ENCODE results near the gene SLX9.

The SLX9 gene

DNA sequence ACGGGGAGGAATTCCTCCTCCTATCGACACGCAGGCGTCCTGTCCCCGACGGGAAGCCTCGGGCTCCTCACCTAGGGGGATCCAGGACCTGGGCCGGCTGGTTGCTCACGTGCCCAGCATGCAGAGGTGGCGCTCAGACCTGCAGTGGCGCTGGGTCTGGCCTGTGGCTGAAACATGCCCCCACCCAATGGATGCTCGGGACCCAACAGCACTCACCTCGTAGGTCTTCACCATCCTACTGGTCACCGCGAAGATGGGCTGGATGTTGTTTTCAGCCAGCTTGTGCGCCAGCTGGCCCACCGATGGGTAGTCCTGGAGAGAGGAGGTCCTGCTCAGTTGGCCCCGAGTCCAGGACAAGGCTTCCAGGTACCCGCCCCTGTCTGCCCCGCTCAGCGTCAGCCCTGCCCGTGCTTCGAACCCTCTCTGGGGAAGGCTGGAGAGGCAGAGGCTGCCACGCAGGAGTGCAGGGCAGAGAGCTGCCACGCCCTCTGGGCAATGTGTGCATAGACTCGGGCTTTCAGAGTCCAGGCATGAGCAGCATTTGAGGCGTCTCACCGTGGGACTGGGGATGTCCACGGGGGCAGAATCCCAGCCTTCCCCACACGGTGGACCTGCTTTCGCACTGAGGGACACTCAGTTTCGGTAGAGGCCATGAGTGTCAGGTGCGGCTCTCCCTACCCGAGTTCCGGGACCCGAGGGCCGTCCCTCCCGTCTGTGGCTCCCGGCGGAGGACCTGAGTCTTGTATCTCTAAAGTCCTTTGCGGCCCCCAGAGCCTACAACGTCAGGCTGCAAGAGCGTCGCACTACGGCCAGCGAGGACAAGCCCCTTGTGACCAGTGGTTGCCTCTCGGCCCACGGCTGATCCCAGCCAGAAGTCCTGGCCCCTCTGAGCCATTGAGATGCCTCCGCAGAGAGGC, 40.7 kb upstream of the SLX9 start:
- no peak overlapping the region for H3K9ac ChIP-seq (ENCODE audit: low read depth, low read length)
- no peaks in the 10 kb centered on the region for H3K4me1 ChIP-seq (ENCODE audit: insufficient read depth, low read length)
- H3K9me3 ChIP-seq (ENCODE audit: control insufficient read depth, insufficient read depth, low read length), result no peaks in the 10 kb centered on the region
- no peaks in the 10 kb centered on the region for H3K36me3 ChIP-seq (ENCODE audit: insufficient read depth, low read length)

GRCh38 chr21:44899768-44900558, 39.9 kb upstream of the SLX9 start:
- Histone ChIP-seq H3K9me3 (ENCODE audit: control insufficient read depth, insufficient read depth, low read length) (no peaks in the 10 kb centered on the region), H3K36me3 (ENCODE audit: insufficient read depth, low read length) (no peaks in the 10 kb centered on the region), H3K9ac (ENCODE audit: low read depth, low read length) (no peak overlapping the region), H3K4me1 (ENCODE audit: insufficient read depth, low read length) (no peaks in the 10 kb centered on the region)

GRCh38 chr21:44900559-44901251, 39.1 kb upstream of the SLX9 start:
- Histone ChIP-seq H3K4me1 (ENCODE audit: insufficient read depth, low read length) (no peaks in the 10 kb centered on the region), H3K9me3 (ENCODE audit: control insufficient read depth, insufficient read depth, low read length) (no peaks in the 10 kb centered on the region), H3K9ac (ENCODE audit: low read depth, low read length) (no peak overlapping the region), H3K36me3 (ENCODE audit: insufficient read depth, low read length) (no peaks in the 10 kb centered on the region)

GRCh38 chr21:44901391-44902074, 38.3 kb upstream of the SLX9 start:
- Histone ChIP-seq H3K4me1 (ENCODE audit: insufficient read depth, low read length) (no peaks in the 10 kb centered on the region), H3K36me3 (ENCODE audit: insufficient read depth, low read length) (no peaks in the 10 kb centered on the region), H3K9ac (ENCODE audit: low read depth, low read length) (no peak overlapping the region), H3K9me3 (ENCODE audit: control insufficient read depth, insufficient read depth, low read length) (no peaks in the 10 kb centered on the region)

GRCh38 chr21:44902268-44903049, 37.4 kb upstream of the SLX9 start:
- H3K36me3 ChIP-seq (ENCODE audit: insufficient read depth, low read length), result no peaks in the 10 kb centered on the region
- H3K4me1 ChIP-seq (ENCODE audit: insufficient read depth, low read length), result peaks cover 6% of the 10 kb centered on the region; the same call in 1 of the 2 replicates
- no peaks in the 10 kb centered on the region for H3K9me3 ChIP-seq (ENCODE audit: control insufficient read depth, insufficient read depth, low read length)
- H3K9ac ChIP-seq (ENCODE audit: low read depth, low read length), result no peak overlapping the region

DNA sequence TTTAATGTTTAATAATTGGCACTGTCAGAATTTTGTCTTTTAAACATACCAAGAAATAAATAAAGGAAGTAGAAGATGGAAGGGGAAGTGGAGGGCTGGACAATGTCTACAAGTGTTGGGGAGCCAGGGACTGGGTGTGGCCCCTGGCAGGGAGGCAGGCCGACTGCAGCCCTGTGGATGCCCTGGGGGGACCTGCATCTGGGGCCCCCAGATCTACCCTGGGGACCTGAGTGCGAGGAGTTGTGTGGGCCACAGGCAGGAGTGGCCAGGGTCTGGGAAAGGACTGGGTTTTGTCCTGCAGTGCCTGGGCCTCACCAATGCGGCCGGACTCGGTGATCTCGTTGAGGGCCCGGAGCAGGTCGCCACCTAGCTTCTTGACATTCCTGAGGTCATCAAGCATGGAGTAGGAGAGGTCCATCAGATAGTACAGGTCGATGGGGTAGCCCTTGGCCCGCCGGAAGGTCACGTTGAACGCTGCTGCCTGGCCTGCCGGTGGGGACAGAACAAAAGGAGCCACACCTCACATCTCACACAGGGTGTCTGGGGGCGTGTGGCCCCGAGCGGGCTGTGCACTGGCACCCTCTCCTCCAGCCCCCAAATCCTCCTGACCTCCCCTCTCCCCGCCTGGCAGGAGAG, 36.7 kb upstream of the SLX9 start:
- no peaks in the 10 kb centered on the region for H3K36me3 ChIP-seq (ENCODE audit: insufficient read depth, low read length)
- H3K9me3 ChIP-seq (ENCODE audit: control insufficient read depth, insufficient read depth, low read length), result no peaks in the 10 kb centered on the region
- peaks cover 6% of the 10 kb centered on the region; the same call in 1 of the 2 replicates for H3K4me1 ChIP-seq (ENCODE audit: insufficient read depth, low read length)
- H3K9ac ChIP-seq (ENCODE audit: low read depth, low read length), result no peak overlapping the region

DNA sequence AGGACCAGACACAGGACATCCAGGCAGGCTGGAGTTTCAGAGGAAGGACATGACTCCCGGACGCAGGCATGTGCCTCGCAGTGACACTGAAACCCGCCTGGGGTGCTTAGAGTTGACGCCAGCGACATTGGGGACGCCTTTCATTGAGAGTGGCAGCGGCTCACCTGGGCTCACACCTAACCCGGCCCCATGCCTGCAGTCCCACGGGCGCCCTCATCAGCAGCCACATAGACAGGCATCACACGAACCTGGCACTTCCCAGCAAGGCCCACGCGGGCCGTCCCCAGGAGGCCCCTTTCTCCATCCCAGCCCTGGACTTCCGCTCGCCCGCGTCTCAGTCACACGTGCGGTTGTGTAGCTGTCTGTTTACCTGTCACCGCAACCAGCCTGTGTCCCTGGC, 36.1 kb upstream of the SLX9 start:
- no peak overlapping the region for H3K9ac ChIP-seq (ENCODE audit: low read depth, low read length)
- peaks cover 6% of the 10 kb centered on the region; the same call in 1 of the 2 replicates for H3K4me1 ChIP-seq (ENCODE audit: insufficient read depth, low read length)
- H3K9me3 ChIP-seq (ENCODE audit: control insufficient read depth, insufficient read depth, low read length), result no peaks in the 10 kb centered on the region
- H3K36me3 ChIP-seq (ENCODE audit: insufficient read depth, low read length), result no peaks in the 10 kb centered on the region

GRCh38 chr21:44904141-44904923, 35.5 kb upstream of the SLX9 start:
- no peaks in the 10 kb centered on the region for H3K36me3 ChIP-seq (ENCODE audit: insufficient read depth, low read length)
- peaks cover 6% of the 10 kb centered on the region; the same call in 1 of the 2 replicates for H3K4me1 ChIP-seq (ENCODE audit: insufficient read depth, low read length)

GRCh38 chr21:44905016-44905727, 34.7 kb upstream of the SLX9 start:
- Histone ChIP-seq H3K36me3 (ENCODE audit: insufficient read depth, low read length) (no peaks in the 10 kb centered on the region), H3K9me3 (ENCODE audit: control insufficient read depth, insufficient read depth, low read length) (no peaks in the 10 kb centered on the region), H3K4me1 (ENCODE audit: insufficient read depth, low read length) (peaks cover 6% of the 10 kb centered on the region; the same call in 1 of the 2 replicates), H3K9ac (ENCODE audit: low read depth, low read length) (no peak overlapping the region)

More at GRCh38 chr21:44904141-44904923, 35.5 kb upstream of the SLX9 start:
- Histone ChIP-seq H3K9ac (ENCODE audit: low read depth, low read length) (no peak overlapping the region), H3K9me3 (ENCODE audit: control insufficient read depth, insufficient read depth, low read length) (no peaks in the 10 kb centered on the region)

DNA sequence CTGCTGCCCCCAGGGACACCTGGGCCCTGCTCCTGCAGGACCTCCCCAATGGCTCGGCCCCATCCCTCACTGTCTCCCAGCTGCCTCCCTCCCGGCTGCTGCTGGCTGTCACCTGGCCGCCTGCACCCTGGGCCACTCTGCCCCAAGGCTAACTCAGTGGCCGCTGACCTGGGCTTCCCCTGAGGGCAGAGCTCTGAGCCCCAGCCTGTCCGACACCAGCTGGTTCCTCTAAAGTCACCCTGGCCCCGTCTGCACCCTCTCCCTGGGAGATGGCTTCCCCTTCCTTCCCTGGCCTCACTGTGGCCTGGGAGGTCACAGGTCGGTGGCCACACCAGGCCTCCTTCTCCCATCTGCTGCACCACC, 34.1 kb upstream of the SLX9 start:
- peaks cover 6% of the 10 kb centered on the region; the same call in 1 of the 2 replicates for H3K4me1 ChIP-seq (ENCODE audit: insufficient read depth, low read length)
- no peaks in the 10 kb centered on the region for H3K9me3 ChIP-seq (ENCODE audit: control insufficient read depth, insufficient read depth, low read length)
- no peaks in the 10 kb centered on the region for H3K36me3 ChIP-seq (ENCODE audit: insufficient read depth, low read length)
- H3K9ac ChIP-seq (ENCODE audit: low read depth, low read length), result no peak overlapping the region

- no peak overlapping the region for H3K9ac ChIP-seq (ENCODE audit: low read depth, low read length)
- peaks cover 6% of the 10 kb centered on the region; the same call in 1 of the 2 replicates for H3K4me1 ChIP-seq (ENCODE audit: insufficient read depth, low read length)
- H3K9me3 ChIP-seq (ENCODE audit: control insufficient read depth, insufficient read depth, low read length), result no peaks in the 10 kb centered on the region
- no peaks in the 10 kb centered on the region for H3K36me3 ChIP-seq (ENCODE audit: insufficient read depth, low read length)
Observed at GRCh38 chr21:44907225-44907965, 32.4 kb upstream of the SLX9 start.

All from ES-I3 (cell line).